Brain microvascular endothelial cell (primary cell): ENCODE data around the gene GABRD.
A peak's percentile ranks its signal among the peaks of the same experiment; 100 is the strongest.

Source experiments
- DNase-seq: peaks from one replicate; pipeline ENCODE4 v3.0.0-alpha.2; 2020
- H3K27ac ChIP-seq: fragments of 250-450 bp; sonication (Bioruptor Pico); 2 replicates; pipeline ENCODE4 v1.5.1; 2020; ENCODE audit warnings: mild to moderate bottlenecking, moderate library complexity
- H3K27me3 ChIP-seq: fragments of 250-450 bp; sonication (Bioruptor Pico); replicated peaks from 2 replicates; pipeline ENCODE4 v1.5.1; 2020; ENCODE audit warnings: mild to moderate bottlenecking
- H3K36me3 ChIP-seq: fragments of 250-450 bp; sonication (Bioruptor Pico); replicated peaks from 2 replicates; pipeline ENCODE4 v1.5.1; 2020; ENCODE audit warnings: mild to moderate bottlenecking
- H3K4me3 ChIP-seq: 2 replicates; pipeline ENCODE4 v1.5.1; 2011; ENCODE audit warnings: low read depth, mild to moderate bottlenecking, control low read depth, low read length, moderate library complexity
- CTCF ChIP-seq: IDR thresholded peaks from 2 replicates; pipeline ENCODE4 v1.5.1; 2011; ENCODE audit warnings: low read depth, mild to moderate bottlenecking, moderate library complexity, low read length, control low read depth, inconsistent platforms; ENCODE audit errors: missing control alignments
- in situ Hi-C: cut with HindIII; loops from 2 replicates; pipeline ENCODE4 v1.10.0; 2017; ENCODE audit warnings: low sequenced_read_pairs, low pct_ligation_motif_present

GABRD gene

GRCh38 chr1:1988061-1988945 is 30.8 kb upstream of the GABRD start:
- Histone ChIP-seq H3K4me3 (no peak overlapping the region), H3K27me3 (no peaks in the 10 kb centered on the region), H3K27ac (no peak overlapping the region), H3K36me3 (no peaks in the 10 kb centered on the region)
- in situ Hi-C loops, result no loop called here
- no peak for DNase-seq
- no peak for TF ChIP-seq CTCF

- no peak for TF ChIP-seq CTCF
- Histone ChIP-seq H3K4me3 (no peak overlapping the region), H3K36me3 (no peaks in the 10 kb centered on the region), H3K27ac (no peak overlapping the region), H3K27me3 (no peaks in the 10 kb centered on the region)
- DNase-seq, result peak; percentile 5
- in situ Hi-C loops, result no loop called here
Observed at GRCh38 chr1:1989102-1989542, 30.0 kb upstream of the GABRD start.

GRCh38 chr1:1989789-1990188 is 29.4 kb upstream of the GABRD start:
- no peaks in the 10 kb centered on the region for H3K27me3 ChIP-seq
- no peak for DNase-seq
- H3K4me3 ChIP-seq, result no peak overlapping the region
- TF ChIP-seq CTCF, result no peak
- no peaks in the 10 kb centered on the region for H3K36me3 ChIP-seq
- in situ Hi-C loops, result no loop called here
- no peak overlapping the region for H3K27ac ChIP-seq

GRCh38 chr1:1990222-1990621 is 28.9 kb upstream of the GABRD start:
- in situ Hi-C loops, result no loop called here
- H3K27me3 ChIP-seq, result no peaks in the 10 kb centered on the region
- no peak for DNase-seq

GRCh38 chr1:1994536-1994935 is 24.6 kb upstream of the GABRD start:
- Histone ChIP-seq H3K4me3 (no peak overlapping the region), H3K27ac (no peak overlapping the region), H3K27me3 (no peaks in the 10 kb centered on the region), H3K36me3 (no peaks in the 10 kb centered on the region)
- no peak for TF ChIP-seq CTCF
- in situ Hi-C loops, result no loop called here
- DNase-seq, result no peak

More at GRCh38 chr1:1990222-1990621, 28.9 kb upstream of the GABRD start:
- no peak overlapping the region for H3K27ac ChIP-seq
- no peak for TF ChIP-seq CTCF
- no peak overlapping the region for H3K4me3 ChIP-seq
- no peaks in the 10 kb centered on the region for H3K36me3 ChIP-seq

GRCh38 chr1:1996207-1996651 is 22.9 kb upstream of the GABRD start:
- H3K27ac ChIP-seq, result no peak overlapping the region
- DNase-seq, result no peak

More at GRCh38 chr1:1996207-1996651, 22.9 kb upstream of the GABRD start:
- TF ChIP-seq CTCF, result no peak
- in situ Hi-C loops, result no loop called here
- Histone ChIP-seq H3K27me3 (no peaks in the 10 kb centered on the region), H3K36me3 (no peaks in the 10 kb centered on the region), H3K4me3 (no peak overlapping the region)
